GM10248 (cell line): ENCODE data around the gene IER3IP1.

ENCODE experiments used
- CTCF ChIA-PET: fragments of 300-600 bp; sonication (Branson Sonifier 250); formaldehyde crosslinking; extraction: SDS; loops from one replicate; lab custom pipeline; 2021; ENCODE audit warnings: antibody characterized with exemption; lab: Yijun Ruan, JAX
- POLR2A ChIA-PET: fragments of 350-650 bp; sonication (Branson Sonifier 250); formaldehyde crosslinking; extraction: SDS; loops from one replicate; lab custom pipeline; 2020; ENCODE audit warnings: antibody characterized with exemption; lab: Yijun Ruan, JAX
- DNase-seq: peaks from one replicate; pipeline ENCODE4 v3.0.0; 2012; ENCODE audit errors: extremely low spot score
- TF ChIP-seq, protein P1 (sequence below): IDR thresholded peaks from 2 replicates; pipeline ENCODE4 v1.5.1; 2012; ENCODE audit warnings: mild to moderate bottlenecking, low read depth; ENCODE audit errors: extremely low read depth, missing control alignments, control extremely low read depth

The IER3IP1 gene

GRCh38 chr18:47179520-47179919, 3.4 kb upstream of the IER3IP1 start:
- no peak for DNase-seq
- ChIA-PET CTCF (no interaction called here), POLR2A (no interaction called here)
- TF ChIP-seq, protein P1, sequence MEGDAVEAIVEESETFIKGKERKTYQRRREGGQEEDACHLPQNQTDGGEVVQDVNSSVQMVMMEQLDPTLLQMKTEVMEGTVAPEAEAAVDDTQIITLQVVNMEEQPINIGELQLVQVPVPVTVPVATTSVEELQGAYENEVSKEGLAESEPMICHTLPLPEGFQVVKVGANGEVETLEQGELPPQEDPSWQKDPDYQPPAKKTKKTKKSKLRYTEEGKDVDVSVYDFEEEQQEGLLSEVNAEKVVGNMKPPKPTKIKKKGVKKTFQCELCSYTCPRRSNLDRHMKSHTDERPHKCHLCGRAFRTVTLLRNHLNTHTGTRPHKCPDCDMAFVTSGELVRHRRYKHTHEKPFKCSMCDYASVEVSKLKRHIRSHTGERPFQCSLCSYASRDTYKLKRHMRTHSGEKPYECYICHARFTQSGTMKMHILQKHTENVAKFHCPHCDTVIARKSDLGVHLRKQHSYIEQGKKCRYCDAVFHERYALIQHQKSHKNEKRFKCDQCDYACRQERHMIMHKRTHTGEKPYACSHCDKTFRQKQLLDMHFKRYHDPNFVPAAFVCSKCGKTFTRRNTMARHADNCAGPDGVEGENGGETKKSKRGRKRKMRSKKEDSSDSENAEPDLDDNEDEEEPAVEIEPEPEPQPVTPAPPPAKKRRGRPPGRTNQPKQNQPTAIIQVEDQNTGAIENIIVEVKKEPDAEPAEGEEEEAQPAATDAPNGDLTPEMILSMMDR, result no peak

DNA sequence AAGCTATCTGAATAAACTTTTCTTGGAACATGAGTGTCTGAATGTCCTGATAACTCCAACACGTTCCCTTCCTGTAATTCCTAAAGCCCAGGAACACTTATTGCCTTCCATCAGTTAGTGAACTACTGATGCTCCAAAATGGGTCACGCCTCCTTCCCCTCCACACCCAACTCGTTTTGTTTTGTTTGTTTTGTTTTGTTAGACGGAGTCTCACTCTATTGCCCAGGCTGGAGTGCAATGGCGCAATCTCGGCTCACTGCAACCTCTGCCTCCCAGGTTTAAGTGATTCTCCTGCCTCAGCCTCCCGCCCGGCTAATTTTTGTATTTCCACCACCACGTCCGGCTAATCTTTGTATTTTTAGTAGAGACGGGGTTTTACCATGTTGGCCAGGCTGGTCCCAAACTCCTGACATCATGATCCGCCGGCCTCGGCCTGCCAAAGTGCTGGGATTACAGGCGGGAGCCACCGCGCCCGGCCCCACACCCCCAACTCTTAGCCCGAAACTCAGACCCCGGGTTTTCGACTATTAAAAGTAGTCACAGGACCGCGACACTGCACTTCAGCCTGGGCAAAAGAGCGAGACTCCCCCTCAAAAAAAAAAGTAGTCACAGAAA, 774 bp downstream of the IER3IP1 start:
- TF ChIP-seq, protein P1, result no peak
- DNase-seq, result no peak
- POLR2A ChIA-PET, result no interaction called here
- CTCF ChIA-PET, result interaction anchor here (1.0 to 1.6 kb wide), 2 partner anchors 25 to 30 kb away, joined by 3 to 7 read pairs; partner anchors contain the start of gene HDHD2

DNA sequence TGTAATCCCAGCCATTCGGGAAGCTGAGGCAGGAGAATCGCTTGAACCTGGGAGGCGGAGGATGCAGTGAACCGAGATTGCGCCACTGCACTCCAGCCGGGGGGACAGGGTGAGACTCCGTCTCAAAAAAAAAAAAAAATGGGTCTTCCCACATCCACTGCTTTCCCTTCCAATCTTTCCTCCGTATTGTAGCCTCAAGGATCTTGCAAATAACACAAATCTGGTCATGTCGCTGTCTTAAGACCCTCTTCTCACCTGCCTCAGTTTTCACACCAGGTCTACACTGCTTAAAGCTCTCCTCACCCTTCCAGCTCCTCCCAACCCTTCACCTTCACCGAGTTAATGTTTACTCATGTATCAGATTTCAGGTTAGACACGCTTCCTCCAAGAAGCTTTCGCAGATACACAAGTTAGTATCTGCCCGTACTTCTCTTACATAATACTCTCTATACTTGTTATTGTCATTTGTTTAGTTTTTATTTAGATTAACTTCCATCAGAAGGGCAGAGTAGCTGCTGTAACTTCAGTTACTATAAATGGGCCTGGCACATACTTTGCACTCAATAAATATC, 1.5 kb downstream of the IER3IP1 start:
- ChIA-PET POLR2A (no interaction called here), CTCF (interaction anchor here (0.8 to 1.6 kb wide), 3 partner anchors 13 to 30 kb away, joined by 3 to 7 read pairs (median 3); partner anchors contain the start of gene HDHD2)
- no peak for DNase-seq
- TF ChIP-seq, protein P1, result no peak

DNA sequence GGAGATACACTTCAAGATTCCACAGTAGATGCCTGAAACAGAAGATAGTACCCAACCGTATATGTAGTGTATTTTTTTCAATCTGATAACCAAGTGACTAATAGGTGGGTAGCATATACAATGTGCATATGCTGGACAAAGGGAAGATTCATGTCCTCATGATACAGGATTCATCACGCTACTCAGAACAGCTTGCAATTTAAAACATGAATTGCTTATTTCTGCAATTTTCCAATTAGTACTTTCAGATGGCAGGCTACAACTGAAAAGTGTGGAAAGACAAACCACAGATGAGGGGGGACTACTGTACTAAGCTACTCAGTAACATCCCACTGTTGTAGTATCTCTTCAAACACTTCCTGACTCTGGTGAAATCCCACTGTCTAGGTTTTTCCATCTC, 3.7 kb downstream of the IER3IP1 start:
- ChIA-PET CTCF (interaction anchor here (1.7 kb wide), 1 partner anchor 33 kb away, joined by 6 read pairs; no protein-coding TSS in a partner anchor), POLR2A (no interaction called here)
- TF ChIP-seq, protein P1, result no peak
- DNase-seq, result no peak

DNA sequence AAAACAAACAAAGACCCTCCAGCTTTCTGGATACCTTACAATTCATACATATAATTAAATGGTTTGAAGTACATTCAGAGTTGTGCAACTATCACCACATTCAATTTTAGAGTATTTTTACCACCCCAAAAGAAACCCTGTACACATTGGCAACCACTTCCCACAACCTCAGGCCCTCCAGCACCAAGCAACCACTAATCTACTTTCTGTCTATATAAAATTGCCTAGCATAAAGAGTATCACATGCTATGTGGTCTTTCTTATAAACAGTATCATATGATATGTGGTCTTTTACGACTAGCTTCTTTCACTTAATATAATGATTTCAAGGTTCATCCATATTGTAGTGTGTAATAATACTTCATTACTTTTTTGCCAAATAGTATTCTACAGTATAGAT, 7.3 kb downstream of the IER3IP1 start:
- TF ChIP-seq, protein P1, result no peak
- CTCF ChIA-PET, result interaction anchor here (2.0 to 2.6 kb wide), 2 partner anchors 12 to 19 kb away, joined by 6 to 7 read pairs; partner anchors contain the start of gene HDHD2
- no peak for DNase-seq
- POLR2A ChIA-PET, result no interaction called here

GRCh38 chr18:47168509-47168908, 7.7 kb downstream of the IER3IP1 start:
- CTCF ChIA-PET, result interaction anchor here (1.3 to 2.6 kb wide), 3 partner anchors 12 to 67 kb away, joined by 3 to 7 read pairs (median 6); partner anchors contain the start of gene HDHD2
- TF ChIP-seq, protein P1, result no peak
- POLR2A ChIA-PET, result no interaction called here
- DNase-seq, result no peak
